ENCODE measurements around the gene SFXN3.

SFXN3 gene

DNA sequence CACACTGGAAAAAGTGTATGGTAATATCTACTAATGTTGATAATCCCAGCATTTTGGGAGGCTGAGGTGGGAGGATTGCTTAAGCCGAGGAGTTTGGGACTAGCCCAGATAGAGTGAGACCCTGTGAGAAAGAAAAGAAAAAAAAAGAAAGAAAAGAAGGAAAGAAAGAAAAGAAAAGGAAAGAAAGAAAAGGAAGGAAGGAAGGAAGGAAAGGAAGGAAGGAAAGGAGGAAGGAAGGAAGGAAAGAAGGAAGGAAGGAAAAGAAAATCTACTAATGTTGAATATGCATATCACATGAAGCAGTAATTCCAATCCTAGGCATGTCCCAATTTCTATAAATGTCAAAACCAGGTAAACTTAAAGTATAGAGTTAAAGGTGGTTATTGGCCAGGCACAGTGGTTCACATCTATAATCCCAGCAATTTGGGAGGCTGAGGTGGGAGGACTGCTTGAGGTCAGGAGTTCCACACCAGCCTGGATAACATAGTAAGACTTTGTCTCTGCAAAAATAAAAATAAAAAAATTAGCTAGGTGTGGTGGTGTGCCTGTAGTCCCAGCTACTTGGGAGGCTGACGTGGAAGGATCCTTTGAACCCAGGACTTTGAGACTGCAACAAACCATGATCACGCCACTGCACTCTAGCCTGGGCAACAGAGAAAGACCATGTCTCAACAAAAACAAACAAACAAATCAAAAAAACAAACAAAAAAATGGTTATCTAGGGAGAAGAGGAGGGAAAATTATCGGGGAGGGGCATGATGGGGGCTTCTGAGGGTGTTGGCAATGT lies 25.5 kb downstream of the SFXN3 start:
- DNase-seq (ENCODE audit: low spot score), result no peak

DNA sequence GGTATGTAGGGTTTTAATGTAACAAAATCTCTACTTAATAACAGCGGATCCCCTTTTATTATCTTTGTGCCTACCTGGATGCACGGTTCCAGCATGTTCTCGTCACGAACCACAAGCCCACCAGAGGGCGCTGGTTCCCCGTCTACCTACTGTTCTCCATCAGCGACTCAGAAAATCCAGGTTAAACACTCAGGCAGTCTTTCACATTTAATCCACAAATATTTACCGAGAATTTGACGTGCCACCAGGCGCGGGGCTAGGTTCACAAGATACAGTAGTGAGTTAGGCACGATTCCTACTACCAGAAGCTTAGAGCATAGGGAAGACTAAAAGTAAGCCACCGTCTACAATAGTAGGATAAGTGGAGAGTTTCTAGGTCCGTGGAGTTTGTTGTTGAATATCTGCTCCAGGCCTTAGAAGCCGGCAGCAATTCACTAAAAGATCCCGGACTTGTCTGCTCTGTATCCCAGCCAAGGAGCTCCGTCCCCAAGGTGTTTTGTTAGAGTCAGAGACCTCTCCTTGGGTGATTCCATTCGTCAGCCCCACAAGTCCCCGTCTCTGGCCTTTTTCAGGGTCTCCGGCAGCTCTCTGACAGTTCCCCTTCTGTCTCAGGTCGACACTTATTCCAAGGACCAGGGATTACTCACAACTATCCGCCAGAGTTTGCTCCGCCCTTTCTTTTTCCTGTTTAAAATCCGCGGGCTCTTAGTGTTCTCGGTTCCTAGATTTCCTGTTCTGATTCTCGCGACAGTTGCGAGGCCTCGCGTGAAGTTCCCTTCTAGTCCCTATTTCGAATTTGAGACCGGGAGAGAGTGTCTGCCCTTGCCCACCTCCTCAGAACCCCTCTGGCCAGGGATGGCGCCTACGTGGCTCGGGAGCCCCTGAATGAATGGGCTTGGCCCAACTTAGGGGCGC lies 29.3 kb downstream of the SFXN3 start:
- peak; percentile 70 for DNase-seq (ENCODE audit: low spot score)

DNA sequence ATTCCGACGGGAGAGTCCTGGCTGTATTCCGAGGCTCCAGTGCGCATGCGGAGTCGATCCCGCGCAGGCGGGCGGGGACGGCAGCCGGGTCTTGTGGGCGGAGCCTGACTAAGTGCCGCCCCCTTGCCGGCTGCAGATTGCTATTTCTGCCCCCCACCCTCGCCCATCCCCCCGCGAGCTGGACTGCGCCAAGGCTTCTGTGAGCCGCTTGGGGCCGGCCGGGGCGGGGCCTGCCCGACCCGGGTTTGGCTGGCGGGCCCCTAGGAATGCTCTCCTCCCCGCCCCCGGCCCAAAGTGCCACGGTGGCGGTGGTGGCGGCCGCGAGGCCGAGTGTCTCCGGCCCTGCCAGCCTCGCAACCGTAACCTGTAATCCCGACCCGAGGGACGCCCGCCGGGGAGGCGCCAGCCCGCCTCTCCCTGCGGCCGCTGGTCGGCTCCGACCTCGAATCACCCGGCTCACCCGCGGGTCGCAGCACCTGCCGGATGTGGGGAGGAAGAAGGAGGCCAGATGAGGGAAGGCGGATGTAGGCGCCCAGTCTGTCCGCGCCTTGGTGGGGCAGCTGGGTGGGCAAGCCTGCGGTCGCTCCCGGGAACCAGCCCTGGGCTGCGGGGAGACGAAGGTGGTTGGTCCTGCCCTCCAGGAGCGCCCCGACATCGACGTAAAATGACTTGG lies 30.1 kb downstream of the SFXN3 start:
- DNase-seq (ENCODE audit: low spot score), result peak; percentile 95

DNA sequence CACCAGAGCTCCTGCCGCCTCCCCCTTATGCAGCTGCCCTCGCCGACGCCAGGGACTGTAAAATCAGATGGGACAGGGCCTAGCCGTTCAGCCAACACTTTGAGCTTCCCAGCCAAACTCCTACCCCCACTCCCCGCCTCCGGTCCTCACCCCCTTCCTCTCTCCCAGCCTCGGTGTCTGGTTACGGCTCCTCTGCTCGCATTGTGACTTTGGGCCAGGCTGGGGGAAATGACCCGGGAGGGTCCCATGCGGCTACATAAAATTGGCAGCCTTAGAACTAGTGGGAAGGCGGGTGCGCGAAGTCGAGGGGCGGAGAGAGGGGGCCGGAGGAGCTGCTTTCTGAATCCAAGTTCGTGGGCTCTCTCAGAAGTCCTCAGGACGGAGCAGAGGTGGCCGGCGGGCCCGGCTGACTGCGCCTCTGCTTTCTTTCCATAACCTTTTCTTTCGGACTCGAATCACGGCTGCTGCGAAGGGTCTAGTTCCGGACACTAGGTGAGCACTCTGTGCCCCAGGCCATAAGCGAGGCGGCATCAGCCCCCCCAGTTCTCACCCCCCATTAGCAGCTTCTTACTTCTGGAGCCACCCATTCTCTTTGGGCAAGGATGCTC lies 30.7 kb downstream of the SFXN3 start, which contains the start of gene KAZALD1:
TSS of gene KAZALD1 (plus strand) at position 366 of the 608 bp plus-strand sequence. CDS start 604 bp downstream, outside the sequence.
- no peak for DNase-seq (ENCODE audit: low spot score)

DNA sequence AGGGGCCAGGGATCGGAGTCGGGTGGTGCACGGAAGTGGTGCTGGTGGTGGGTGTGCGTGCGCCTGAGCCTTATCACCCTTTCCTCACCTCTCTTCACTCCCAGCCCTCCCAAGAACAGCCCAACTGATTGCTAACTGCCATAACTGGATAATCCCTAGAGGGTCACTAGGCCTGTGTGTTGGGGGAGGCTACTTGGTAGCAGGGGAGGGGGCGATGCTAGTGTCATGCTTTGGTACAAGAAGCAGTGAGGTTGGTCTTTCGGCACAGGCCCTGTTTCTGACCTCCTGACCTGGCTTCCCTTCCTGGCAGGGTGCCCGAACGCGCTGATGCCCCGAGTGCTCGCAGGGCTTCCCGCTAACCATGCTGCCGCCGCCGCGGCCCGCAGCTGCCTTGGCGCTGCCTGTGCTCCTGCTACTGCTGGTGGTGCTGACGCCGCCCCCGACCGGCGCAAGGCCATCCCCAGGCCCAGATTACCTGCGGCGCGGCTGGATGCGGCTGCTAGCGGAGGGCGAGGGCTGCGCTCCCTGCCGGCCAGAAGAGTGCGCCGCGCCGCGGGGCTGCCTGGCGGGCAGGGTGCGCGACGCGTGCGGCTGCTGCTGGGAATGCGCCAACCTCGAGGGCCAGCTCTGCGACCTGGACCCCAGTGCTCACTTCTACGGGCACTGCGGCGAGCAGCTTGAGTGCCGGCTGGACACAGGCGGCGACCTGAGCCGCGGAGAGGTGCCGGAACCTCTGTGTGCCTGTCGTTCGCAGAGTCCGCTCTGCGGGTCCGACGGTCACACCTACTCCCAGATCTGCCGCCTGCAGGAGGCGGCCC lies 31.4 kb downstream of the SFXN3 start:
- no peak for DNase-seq (ENCODE audit: low spot score)

DNA sequence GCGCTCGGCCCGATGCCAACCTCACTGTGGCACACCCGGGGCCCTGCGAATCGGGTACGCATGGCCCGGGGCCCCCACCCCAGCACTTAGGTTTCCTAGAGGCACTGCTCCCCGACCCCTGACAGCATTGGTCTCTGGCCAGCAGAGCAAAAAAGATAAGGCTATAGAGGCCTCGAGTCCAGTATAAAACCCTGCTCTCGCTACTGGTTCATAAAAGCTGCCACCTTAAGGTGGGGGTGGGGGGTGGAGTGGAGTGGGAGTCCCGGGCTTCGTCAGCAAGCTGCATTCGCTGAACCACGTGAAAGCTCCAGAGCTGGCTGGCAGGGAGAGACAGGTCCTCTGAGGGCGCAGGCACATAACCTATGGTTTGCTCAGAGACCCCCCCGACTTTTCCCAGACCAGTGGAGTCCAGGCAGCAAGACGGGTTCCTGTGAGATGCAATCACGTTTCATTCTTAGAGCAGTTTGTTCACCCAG lies 32.1 kb downstream of the SFXN3 start:
- DNase-seq (ENCODE audit: low spot score), result no peak

DNA sequence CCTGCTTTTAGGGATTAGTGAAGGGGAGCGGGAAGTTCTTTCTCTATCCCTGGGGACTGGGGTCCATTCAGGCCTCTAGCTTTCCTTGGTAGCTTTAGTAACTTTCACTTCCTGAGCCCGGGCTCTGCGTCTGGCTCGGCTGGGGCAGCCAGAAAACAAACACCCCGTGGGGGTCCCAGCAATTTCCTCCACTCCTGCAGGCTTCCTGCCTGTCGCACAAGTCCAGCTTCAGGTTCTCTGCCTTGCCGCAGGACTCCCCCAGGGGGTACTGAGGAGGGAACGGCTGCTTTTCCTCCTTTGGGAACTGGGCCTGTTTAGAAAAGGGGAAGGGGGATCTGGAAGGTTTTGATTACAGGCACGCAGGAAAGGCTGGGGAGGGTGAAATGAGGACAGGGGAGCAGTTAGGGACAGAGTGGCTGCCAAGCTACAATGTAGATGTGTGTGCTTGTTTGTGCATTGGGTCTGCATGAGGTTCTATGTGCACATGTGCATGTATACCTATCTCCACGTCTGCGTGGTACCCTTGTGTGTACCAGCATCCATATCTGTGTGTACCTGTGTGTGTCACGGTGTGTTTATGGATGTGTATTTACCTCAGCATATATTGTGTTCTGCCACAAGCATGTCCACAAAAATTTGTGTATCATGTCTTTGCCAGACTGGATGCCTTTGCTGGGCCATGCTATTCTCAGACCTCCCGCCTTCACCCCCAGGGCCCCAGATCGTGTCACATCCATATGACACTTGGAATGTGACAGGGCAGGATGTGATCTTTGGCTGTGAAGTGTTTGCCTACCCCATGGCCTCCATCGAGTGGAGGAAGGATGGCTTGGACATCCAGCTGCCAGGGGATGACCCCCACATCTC lies 32.7 kb downstream of the SFXN3 start:
- DNase-seq (ENCODE audit: low spot score), result no peak

DNA sequence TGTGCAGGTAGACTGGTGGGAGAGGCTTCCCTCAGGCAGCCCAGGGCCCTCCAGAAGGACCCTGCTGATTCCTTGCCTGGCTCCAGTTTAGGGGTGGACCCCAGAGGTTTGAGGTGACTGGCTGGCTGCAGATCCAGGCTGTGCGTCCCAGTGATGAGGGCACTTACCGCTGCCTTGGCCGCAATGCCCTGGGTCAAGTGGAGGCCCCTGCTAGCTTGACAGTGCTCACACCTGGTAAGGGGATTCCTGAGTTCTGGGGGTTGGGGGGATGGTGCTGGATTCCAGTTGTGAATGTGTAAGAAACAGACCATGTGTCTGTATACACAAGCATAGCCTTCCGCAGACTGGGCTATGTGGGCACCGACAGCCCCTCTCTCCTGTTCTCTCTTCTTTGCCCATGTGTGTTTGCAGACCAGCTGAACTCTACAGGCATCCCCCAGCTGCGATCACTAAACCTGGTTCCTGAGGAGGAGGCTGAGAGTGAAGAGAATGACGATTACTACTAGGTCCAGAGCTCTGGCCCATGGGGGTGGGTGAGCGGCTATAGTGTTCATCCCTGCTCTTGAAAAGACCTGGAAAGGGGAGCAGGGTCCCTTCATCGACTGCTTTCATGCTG lies 33.5 kb downstream of the SFXN3 start:
- DNase-seq (ENCODE audit: low spot score), result no peak

DNA sequence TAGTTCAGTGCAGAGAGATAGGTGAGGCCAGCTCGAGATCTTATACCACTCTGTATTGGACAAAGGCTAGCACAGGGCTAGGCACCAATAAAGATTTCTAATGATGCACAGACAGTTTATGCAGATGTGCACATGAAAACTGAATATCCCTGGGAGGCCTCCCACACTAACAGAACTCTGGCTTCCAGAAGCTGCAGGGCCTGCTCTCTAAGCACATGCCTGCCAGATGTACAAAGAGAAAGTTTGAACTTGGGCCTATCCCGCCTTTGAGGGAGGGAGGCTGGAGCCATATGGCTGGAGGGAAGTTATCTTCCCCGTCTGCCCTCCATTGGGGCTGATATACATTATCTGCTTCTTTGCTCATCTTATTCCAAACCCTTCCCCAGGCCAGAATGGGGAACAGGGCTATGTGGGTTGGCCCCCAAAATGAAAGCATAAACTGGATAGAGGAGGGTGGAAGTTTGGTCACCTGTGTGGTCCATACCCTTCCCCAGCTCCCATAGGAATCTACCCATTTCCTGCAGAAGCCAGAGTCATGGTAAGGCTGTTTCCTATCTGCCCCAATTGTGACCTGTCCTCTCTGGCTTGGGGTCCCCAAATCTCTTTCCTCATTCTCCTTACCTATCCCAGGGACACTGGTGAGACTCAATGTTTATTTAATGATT lies 34.6 kb downstream of the SFXN3 start:
- no peak for DNase-seq (ENCODE audit: low spot score)

DNA sequence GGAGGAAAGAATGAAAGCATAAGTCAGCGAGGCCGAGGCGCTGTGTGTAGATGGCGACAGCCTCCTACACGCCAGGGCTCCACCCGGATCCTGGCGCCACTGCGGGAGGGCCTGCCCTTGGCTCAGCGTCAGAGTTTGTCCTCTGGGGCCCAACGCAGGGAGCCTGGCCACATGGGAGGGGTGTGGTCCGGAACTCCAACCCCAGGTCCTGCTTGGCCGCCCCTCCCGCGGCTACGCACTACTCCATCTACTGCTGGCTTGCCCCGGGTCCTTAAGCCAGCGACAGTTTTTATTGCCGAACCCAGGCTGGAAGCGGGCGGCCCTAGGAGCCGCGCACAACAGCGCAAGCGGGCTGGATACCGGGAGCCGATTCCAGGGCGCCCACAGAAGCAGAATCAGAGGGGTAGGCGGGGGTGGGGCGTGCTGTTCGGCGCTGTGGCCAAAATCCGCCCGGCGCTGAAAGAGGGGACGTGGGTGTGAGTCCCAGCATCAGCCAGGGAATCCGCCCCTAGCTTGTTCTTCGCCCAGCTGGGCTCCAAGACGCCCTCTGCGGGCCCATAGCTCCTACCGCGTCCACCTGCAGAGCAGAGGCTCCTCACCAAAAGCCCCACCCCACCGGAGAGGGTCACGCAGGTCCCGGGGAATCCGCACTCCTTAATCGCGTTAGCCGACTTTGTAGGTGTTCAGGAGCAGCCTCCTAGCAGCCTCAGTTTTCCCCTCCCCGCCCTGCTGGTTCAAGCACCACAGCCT lies 35.3 kb downstream of the SFXN3 start:
- DNase-seq (ENCODE audit: low spot score), result peak; percentile 70

DNA sequence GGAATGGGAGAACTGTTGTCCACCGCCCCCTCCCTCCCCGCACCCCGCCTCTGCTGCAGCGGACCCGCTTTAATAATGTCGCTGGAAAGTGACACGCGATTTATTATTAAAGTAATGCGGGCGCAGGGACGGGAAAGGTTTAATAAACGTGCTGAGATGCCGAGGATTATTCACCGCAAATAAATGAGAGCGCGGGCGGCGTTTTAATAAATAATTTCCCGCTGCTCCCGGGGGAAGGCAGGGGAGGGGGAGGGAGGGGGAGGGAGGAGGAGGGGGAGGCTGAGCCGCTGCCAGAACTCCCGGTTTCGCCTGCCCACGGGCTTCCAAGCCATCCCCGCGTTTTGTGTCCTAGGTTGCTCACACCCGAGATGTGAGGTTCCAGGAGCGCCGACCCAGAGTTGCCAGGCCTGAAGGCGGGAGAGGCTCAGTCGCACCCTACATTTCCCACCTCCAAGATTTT lies 35.9 kb downstream of the SFXN3 start:
- DNase-seq (ENCODE audit: low spot score), result no peak

DNA sequence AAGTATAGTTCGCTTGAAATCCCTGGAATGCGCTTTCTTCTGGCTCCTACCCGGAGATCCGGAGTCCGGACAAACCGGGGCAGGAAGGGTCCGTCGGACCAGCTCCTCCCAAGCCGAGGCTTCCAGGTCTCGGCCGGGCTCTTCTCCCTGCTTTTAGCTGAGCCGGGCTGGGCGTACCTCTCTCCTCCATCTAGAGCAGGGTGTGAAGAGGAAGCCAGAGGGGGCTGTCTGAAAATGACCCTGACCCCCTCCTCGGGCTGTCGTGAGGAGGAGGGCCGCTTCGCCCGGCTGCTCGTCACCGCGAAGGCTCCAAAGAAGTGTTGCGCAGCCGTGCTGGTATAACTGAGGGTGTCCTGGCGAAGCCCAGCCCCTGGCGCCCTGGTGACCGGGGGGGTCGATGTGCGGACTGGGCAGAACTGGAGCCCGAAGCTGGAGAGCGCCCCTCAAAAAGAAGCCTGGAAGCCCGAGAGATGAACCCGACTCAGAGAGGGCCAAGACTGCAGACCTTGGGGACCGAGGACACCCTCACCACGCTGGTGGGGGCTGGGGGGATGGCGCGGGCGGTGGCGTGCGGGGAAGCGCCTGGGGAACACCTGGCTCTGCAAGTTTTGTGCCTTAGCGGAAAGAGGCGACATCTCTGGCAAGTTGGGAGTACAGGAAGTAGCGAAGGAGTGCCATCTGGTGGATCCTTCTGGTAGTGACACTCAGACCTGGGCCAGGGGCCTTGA lies 36.5 kb downstream of the SFXN3 start:
- peak; percentile 72 for DNase-seq (ENCODE audit: low spot score)

DNA sequence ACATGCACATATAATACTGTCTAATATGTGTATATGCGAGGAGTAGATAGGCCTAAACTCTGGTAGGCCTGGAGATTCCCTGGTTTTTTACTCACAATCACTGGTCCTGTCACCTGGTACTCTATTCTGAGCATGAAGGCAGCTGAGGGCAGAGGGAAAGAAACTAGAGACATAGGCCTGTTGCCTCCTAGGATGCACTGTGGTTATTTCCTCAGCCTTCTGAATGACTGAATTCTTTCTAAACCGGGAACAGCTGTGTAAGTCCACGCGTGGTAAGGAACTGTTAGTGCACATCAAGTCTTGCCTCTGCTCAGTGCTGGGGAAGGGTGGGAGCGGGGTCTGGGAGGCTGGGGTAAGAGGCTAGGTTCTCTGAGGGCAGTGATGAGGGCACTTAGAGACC lies 38.4 kb downstream of the SFXN3 start:
- DNase-seq (ENCODE audit: low spot score), result no peak

DNA sequence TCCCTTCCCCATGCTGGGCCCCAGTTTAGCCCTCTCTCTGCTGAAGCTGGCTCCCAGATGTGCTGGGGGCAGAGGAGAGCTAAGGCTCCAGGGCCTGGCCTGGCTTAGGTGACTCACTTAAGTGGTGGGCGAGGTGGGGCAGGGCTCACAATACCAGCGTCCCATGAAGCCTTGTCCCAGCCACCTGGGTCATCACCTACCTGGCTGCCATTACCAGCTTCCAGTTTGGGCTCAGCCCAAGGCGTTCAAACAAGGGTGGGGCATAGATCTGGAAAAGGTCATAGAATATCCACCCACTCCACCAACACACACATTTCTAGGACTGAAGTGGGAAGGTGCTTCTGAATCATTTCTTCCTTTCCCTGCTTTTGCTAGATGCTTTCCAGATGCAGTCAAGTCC lies 39.1 kb downstream of the SFXN3 start:
- DNase-seq (ENCODE audit: low spot score), result no peak

DNA sequence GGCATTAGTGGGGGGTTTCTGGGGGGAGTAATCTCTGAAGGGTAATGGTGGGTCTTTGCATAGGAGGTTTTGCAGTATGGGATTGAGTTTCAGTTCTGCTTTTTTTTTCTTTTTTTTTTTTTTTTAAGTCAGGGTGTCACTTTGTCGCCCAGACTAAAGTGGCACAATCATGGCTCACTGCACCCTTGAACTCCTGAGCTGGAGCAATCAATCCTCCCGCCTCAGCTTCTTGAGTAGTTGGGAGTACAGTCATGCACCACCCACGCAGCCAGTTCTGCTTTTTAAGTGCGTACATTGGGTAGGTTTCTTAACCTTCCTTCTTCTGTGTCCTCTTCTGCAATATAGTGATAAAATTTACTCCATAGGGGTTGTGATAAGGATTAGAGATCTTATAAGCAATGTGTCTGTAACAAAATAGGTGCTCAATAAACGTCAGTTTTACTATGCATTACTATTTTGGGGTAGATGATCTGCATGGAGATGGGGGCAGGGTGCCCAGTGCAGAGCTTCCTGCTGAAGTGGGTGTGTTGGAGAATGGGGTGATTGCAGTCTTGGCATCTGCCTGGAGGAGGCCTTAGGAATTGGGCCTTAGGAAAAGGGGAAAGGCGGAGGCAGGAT lies 40.3 kb downstream of the SFXN3 start:
- no peak for DNase-seq (ENCODE audit: low spot score)

DNA sequence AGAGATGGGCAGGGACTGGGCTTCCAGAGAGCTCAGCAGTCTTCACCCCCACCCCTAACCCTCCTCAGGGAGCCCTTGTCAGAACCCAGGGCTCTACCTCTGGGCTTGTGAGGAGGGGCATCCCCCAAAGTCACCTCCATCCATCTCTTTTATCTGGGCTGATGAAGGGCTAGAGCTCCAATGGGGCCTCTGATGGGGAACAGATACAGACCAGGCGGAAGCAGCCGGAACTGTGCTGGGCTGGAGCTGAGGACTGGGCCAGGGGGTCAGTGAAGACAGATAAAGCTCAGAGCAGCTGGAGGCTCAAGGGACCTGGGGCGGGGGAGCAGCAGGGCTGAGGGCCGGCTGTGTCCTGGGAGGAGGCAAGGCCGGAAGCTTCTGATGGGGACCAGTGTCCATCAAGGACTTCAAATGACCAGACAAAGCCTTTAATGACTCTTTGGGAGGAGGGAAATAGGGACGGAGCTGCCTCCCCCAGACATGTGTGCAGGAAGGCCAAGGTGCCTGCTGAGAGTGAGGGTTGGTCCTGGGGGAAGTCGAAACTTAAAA lies 40.9 kb downstream of the SFXN3 start:
- DNase-seq (ENCODE audit: low spot score), result no peak

DNA sequence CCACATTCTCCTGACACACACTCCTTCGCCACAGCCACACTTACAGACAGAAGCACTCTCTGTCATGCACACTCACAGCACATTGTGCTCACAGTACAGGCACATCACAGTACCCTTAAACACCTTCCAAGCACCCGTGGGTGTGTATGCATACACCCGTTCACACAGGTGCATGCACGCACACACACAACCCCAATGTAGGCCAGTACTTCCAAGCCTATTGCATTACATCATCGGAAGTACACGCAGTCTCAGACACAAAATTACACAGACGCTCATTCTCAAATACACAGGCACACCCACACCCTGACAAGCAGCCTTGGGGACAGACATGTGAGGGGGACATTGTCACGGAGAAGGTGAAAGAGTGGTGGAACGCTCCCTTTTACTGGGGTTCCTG lies 41.9 kb downstream of the SFXN3 start:
- no peak for DNase-seq (ENCODE audit: low spot score)
